HG02884 (cell line): ENCODE results near the gene SORBS2.

Source experiments
- ATAC-seq: cut with Tn5 transposase; IDR thresholded peaks from one replicate; pipeline ENCODE4 v1.9.1; 2021; ENCODE audit warnings: mild to moderate bottlenecking, moderate library complexity; ENCODE audit not compliant: unreplicated experiment

The SORBS2 gene

GRCh38 chr4:185648631-185649030 is 163.4 kb downstream of the SORBS2 start:
- ATAC-seq = no peak

- no peak for ATAC-seq
Measured at GRCh38 chr4:185645403-185645802, 166.6 kb downstream of the SORBS2 start.

- ATAC-seq = no peak
Measured at GRCh38 chr4:185644408-185644807, 167.6 kb downstream of the SORBS2 start.

- no peak for ATAC-seq
Measured at GRCh38 chr4:185642907-185643306, 169.1 kb downstream of the SORBS2 start.

DNA sequence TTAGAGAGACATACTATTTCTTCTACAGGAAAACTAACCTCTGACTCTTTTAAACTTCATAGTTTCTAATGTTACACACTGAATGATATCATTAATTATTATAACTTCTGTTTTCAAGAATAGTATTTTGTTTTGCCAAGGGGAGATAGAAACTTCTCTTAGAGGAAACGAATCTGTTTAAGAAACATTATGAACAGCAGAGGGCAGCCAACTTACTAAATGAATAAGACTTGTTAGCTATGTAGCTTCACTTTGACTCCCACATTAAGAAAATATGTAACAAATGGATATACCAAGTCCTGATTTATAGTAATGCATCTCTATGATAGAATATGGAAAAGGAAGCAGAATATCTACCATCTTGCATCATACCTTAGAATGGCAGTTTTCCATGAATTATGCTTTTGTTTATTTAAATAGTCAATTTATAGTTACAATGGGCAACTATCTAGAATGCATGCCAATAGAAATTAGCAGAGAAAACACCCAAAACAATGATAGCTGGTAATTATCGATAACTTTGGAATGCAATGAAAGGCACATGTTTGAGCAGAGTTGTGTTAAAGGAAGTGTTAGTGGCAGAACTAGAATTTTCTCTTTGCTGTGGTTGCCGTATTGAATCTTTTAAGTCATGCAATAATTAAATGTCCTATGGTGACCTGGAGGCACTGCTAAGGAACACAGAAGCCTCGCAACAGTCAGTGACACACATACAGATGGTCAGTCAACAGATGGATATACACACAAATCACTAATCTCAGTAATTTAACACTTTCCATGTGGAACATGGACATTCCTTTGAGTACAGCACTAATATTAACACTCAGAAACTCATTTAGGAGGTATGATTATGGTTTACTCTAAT is 171.0 kb downstream of the SORBS2 start:
- ATAC-seq = peak; percentile 59

DNA sequence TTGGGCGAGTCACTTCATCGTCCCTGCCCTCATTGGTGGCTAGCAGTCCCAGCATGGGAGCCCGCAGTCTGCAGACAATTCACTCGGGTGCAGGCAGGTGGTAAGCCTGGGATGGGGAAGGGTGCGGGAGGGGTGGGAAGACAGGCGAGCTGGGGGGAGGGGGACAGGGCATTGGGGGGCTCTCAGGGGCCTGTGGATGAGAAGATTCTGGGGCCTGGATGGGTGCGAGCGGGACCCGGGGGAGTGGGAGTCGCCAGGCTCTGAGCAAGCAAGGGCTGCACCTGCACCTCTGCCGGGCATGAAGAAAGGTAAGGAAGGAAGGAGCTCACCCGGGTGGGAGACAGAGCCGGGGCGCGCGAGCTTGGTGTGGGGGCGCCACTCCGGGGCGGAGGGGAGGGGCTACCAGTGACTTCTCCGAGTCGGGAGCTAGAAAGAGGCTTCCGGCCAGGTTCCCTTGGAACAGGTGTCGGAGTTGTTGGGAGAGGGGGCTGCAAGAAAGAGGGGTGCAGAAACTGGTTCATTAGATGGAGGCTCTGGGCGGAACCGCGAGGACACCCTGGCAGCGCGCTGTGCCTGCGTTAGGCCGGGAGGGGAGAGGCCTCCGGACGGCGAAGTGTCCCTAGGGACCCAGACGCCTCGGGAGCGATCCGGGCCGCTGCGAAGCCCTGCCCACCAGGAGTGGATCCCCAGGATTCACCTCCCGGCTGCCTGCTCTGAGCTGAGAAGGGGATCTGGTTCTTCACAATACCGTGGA is 173.3 kb downstream of the SORBS2 start:
- ATAC-seq = no peak

GRCh38 chr4:185638093-185638492 is 173.9 kb downstream of the SORBS2 start:
- ATAC-seq = no peak

GRCh38 chr4:185637163-185637875 is 174.7 kb downstream of the SORBS2 start:
- no peak for ATAC-seq

- no peak for ATAC-seq
Measured at GRCh38 chr4:185634066-185634652, 177.8 kb downstream of the SORBS2 start.

DNA sequence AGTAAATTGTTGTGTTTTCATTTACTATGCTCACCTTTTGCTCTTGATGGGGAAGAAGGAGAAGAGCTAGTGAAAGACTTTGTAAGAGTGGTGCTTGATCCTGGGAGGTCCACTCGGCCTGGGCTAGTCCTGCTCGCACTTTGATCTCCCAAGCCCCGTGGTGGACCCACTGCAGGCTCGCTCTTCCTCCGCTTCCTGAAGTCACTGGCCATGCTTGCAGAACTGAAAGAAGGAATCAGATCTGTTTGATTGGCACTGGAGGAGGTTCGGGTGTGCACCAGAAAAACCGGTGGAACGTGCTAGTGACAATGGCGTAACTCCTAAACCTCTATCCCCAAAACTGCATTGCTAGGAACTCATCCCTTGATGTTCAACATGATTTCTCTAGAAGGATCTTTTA is 185.2 kb downstream of the SORBS2 start:
- no peak for ATAC-seq

DNA sequence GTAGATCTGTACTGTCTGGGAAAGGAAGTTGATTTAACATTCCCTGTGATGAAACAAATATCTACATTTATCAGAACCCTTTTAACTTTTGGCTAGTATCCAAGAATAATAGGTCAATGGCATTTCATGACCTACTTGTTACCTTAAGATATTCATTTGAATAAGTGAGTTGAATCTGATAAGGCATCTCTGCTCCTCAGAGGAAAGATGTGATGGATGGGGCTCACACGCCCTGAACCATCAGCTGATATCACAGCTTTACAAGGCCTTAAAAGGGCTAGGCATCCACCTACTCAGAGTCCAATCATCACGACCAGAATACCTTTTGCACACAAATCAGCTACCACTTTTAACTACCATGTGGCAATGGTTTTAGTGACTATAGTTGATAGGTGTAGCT is 186.5 kb downstream of the SORBS2 start:
- ATAC-seq = no peak

DNA sequence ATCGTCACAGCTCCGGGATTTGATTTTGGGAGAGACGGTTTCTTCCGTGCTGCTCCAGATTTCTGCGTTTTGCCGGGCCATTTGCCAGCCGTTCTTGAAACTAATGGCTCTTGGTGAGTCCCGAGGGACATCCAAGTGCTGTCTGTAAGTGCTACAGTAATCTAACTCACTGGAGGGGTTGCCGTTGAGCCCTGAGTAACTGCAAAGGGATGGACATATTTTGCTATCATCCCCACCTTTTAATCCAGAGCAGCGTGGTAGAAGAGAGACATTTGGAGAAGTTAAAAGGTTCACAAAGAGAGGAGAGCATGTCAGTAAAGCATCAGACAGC is 187.8 kb downstream of the SORBS2 start:
- no peak for ATAC-seq

GRCh38 chr4:185623444-185624258 is 188.3 kb downstream of the SORBS2 start:
- no peak for ATAC-seq

DNA sequence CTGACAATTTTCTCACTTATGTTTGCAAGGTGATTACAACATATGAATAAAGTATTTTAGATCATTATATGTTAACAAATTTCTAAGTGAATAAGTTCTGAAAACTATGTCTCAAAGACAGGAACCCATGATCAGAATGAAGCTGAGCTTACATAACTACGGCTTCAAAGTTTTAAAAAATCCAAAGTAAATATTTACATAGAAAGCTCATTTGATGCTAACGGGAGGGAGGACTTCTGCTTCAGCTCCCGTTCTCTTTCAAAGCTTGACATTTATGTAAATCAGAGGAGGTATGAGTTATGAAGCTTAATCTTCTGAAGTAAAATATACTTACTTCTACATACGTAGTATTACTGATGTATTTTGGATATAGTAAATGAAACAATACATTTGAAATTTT is 203.8 kb downstream of the SORBS2 start:
- no peak for ATAC-seq

DNA sequence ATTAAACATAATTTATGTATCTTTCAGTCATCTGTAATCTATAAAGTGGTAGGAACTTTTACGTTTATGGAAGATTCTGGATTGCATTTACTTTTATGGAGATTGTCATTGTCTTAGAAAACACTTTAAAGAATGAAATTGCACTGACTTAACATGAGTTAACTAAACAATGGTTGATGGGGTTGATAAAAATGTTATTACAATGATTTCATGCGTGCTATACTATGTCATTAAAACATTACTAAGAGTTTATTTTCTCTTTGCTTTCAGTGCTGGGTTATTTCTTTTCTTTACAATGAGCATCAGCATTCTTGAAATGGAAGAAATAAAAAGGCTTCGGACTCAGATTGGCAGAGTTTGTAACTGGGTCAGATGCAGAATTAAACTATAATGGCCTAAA is 209.6 kb downstream of the SORBS2 start:
- ATAC-seq = no peak

DNA sequence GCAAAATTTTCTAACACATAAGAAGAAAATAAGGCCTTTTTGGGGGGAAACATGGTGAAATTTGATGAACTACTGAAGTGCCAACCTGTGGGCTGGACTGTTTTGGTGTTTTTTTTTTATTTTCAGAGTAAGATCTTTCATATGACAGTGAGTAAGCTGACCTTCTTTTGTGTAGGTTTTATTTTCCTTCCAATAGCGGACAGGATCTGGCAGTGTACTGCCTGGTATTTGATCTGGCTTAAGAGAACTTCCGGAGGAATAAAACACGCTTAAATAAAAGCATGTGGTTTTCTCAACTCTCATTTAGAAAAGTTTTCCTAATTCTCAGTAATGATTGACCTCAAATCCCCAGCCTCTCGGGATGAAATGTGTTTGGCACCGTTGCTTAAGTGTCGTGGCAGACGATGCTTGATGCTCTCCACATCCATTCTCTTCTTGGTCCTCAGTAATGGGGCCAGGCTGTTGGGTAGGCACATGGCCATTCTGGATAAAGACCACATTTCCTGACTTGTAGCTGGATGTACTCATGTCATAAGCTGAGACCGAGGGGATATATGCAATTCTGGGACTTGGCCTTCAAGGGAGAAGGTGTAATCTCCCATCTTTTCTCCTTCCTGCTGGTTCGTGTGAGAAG is 211.1 kb downstream of the SORBS2 start:
- ATAC-seq = no peak

DNA sequence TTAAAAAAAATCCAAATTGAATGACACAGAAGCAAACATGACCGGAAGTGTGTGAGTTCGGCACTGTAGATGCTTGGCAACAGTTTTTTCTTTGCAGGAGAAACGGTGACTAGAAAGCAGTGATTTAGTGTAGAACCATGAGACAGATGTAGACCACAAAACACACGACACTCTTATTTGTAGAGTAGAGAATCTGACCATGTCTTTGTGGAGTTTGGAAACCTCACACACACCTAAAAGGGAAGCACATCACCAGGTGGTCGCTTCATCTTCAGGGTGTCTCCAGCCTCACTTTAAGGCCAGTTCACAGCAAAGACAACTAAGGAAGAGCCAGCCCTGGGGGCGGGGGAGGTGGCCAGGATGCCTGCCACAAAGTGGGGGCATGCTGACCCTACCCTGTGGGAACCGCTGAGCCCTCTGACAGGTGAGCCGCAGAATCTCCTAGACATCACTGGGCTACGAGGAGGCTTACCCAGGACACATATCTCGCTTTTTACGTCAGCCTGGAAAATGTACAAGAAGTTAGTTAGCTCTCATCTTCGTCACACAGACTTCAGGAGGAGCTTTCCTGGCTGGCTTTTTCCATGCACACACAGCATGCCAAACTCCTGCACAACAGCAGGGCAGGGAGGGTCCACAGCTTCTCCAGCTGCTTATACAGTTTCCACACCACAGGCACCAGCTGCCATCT is 212.3 kb downstream of the SORBS2 start:
- no peak for ATAC-seq

DNA sequence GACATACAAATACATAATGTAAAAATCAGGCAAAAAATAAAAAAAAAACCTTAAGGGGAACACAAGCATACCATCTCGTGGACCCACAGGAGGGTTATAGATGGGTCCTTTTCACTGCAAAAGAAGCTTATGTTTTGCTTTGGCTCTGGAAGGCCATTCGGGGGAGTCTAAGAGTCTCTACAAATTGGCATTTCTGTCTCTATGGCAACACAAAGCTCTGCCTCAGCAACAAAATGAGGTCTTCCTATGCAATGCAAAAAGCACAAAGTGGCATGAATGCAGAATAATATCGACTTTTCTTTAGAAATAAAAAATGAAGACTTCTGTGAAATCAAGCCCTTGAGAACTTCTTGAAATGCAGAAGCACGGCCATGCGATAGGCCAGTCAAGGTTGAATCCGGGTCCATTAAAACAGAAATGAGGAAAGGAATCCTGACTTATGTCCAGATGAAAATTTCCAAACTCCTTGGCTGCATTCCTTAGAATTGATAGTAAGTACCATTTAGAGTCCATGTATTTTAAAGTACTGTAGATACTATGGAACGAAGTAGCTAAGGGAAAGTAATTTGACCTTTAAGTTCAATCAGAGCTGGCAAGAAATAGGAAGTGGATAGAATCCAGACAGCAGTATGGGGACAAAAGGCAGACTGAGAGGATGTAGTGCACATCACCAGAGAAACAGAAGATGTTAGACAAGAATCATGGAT is 213.0 kb downstream of the SORBS2 start:
- ATAC-seq = no peak
